ENCODE measurements around the gene WDR86. TPM values are rescaled to one million over a fixed set of nuclear protein-coding genes. Genes with fewer than 3 reads are reported as not detected.

Gene WDR86
- total RNA-seq, 6 experiments from 2014 or later: 0.31 to 0.74 (median 0.44) TPM; not detected in 1

DNA sequence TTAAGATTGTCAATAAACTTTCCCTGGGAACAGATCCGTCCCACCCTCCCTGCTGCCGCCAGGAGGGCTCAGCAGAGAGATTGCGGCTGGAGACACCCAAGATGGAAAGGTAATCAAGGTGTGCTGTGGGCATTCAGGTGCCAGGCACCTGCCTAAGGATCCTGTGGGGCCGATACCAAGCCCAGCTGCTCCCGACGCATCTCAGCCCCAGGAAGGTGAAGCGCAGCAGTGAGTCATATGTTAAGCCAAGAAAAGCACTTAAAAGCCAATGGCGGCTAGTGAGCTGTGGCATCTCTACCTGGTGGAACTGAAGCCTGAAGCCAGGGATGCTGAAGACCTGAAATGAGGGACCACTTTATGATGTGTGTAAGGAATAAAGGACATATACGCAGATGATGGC, 6.1 kb downstream of the WDR86 start:
- TF ChIP-seq, protein P1, sequence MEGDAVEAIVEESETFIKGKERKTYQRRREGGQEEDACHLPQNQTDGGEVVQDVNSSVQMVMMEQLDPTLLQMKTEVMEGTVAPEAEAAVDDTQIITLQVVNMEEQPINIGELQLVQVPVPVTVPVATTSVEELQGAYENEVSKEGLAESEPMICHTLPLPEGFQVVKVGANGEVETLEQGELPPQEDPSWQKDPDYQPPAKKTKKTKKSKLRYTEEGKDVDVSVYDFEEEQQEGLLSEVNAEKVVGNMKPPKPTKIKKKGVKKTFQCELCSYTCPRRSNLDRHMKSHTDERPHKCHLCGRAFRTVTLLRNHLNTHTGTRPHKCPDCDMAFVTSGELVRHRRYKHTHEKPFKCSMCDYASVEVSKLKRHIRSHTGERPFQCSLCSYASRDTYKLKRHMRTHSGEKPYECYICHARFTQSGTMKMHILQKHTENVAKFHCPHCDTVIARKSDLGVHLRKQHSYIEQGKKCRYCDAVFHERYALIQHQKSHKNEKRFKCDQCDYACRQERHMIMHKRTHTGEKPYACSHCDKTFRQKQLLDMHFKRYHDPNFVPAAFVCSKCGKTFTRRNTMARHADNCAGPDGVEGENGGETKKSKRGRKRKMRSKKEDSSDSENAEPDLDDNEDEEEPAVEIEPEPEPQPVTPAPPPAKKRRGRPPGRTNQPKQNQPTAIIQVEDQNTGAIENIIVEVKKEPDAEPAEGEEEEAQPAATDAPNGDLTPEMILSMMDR (IDR thresholded peaks at IDR 0.05): no peak
- H3K27ac ChIP-seq: no peak overlapping the region
- peak in 1 of 4 donors; percentile 5 for ATAC-seq
- 57% methylated on average over 7 of the region's 9 CpGs for WGBS (ENCODE audit: insufficient coverage, low coverage, low lambda C conversion rate, missing lambda C conversion rate)
- peak in 1 of 3 donors; percentile 21 for DNase-seq
- H3K36me3 ChIP-seq: no peaks in the 10 kb centered on the region
- peaks cover 0 to 13% (median 5%) of the 10 kb centered on the region in 4 donors for H3K4me1 ChIP-seq
- no peaks in the 10 kb centered on the region for H3K27me3 ChIP-seq
- H3K9me3 ChIP-seq: no peaks in the 10 kb centered on the region
- H3K4me3 ChIP-seq: no peak overlapping the region
- intact Hi-C loops (cut with DNase I): no loop called here

DNA sequence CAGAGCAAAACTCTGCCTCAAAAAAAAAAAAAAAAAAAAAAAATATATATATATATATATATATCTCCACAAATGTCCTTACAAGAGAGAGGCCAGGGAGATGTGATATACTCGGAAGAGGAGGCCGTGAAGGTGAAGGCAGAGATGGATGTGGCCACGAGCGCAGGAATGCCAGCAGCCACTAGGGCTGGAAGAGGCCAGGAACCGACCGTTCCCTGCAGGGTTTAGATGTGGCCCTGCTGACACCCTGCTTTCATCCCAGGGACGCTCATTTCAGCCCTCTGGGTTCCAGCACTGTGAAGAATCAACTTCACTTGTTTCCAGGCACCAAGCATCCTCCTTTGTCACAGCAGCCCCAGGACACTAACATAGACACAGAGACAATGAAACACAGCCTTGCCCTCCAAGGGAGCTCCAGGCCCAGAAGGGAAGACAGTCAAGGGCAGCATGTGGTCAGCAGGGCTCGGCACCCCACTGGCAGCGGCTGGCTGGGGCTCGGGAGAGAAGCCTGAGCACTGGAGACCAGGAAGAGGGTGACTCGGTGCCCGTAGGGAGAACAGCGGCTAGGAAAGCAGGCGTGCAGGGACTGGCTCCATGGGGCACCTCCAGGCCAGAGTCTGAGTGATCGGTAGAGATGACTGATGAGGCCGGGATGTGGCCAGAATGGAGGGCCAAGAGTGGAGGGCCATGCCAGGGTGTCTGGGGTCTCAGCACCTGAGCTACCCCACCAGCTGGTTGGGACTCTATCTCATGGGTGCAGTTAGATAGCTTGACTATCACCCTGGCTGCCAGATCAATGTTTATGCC, 7.6 kb downstream of the WDR86 start:
- WGBS (ENCODE audit: insufficient coverage, low coverage, low lambda C conversion rate, missing lambda C conversion rate): 98% methylated on average over 6 of the region's 16 CpGs

DNA sequence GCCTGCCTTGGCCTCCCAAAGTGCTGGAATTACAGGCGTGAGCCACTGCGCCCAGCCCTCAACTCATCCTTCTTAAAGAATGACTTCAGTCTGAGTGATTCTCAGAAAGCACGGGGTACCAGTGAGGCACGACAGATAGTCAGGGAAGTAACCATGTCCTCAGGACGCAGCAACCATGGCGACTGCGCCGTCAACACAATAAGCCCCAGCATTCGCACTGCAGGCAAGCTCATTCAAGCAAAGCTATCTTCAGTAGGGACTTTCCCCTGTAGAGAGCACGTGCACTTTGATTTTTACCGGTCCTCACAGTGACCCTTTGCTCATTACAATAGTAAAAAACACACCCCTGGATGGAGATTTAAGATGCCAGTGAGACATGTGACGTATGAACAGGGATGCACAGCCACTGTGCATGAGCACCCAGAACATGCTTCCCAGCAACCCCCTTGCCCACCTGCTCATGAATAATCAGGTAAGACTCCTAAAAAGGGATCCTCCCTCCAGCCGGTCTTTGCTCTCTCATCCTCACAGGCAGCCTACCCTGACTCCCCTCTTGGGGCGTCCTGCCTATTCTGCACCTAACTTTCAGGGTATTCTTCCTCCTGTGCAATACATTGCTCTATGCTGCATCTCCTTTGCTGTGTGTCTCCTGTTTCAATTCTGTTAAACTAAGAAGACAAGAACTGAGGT, 9.1 kb downstream of the WDR86 start:
- 63% methylated on average over 10 of the region's 14 CpGs for WGBS (ENCODE audit: insufficient coverage, low coverage, low lambda C conversion rate, missing lambda C conversion rate)

More for the DNA sequence above, 7.6 kb downstream of the WDR86 start:
- Histone ChIP-seq H3K27ac (no peak overlapping the region), H3K36me3 (no peaks in the 10 kb centered on the region), H3K9me3 (no peaks in the 10 kb centered on the region), H3K27me3 (no peaks in the 10 kb centered on the region), H3K4me3 (no peak overlapping the region), H3K4me1 (peaks cover 0 to 13% (median 5%) of the 10 kb centered on the region in 4 donors)
- no peak for ATAC-seq
- TF ChIP-seq POLR2A (IDR thresholded peaks at IDR 0.05): no peak
- TF ChIP-seq, protein P1 (IDR thresholded peaks at IDR 0.05): no peak
- intact Hi-C loops (cut with DNase I): no loop called here
- DNase-seq: peak in 2 of 3 donors; percentile 3 to 47

DNA sequence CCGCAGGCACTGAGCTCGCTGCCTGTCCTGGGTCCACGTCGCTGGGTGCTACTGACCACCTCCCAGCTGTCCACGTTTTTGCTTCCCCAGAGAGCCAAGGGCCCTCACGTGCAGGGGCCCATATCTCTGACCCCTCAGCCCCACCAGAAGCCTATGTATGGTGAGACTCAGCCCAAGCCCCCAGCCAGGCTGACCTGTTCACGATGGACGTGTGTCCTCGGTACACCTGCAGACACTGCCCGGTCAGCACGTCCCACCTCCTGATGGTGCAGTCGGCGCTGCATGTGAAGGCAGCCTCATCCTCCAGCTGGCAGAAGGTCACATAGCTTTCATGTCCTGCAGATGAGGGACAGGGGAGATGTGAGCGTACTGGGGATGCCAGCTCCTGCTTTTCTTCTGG, 9.9 kb downstream of the WDR86 start:
- DNase-seq (peak in 2 of 3 donors; percentile 14 to 46), ATAC-seq (no peak)
- Histone ChIP-seq H3K27ac (no peak overlapping the region), H3K9me3 (no peaks in the 10 kb centered on the region), H3K27me3 (no peaks in the 10 kb centered on the region), H3K4me1 (peaks cover 0 to 13% (median 5%) of the 10 kb centered on the region in 4 donors), H3K4me3 (no peak overlapping the region), H3K36me3 (no peaks in the 10 kb centered on the region)
- TF ChIP-seq, protein P1 (IDR thresholded peaks at IDR 0.05): no peak
- TF ChIP-seq POLR2A (IDR thresholded peaks at IDR 0.05): no peak
- intact Hi-C loops (cut with DNase I): no loop called here
- WGBS (ENCODE audit: insufficient coverage, low coverage, low lambda C conversion rate, missing lambda C conversion rate): 88% methylated on average over 1 of the region's 14 CpGs

More for the DNA sequence above, 9.1 kb downstream of the WDR86 start:
- DNase-seq (peak in 2 of 3 donors; percentile 12), ATAC-seq (no peak)
- TF ChIP-seq POLR2A (IDR thresholded peaks at IDR 0.05): no peak
- TF ChIP-seq, protein P1 (IDR thresholded peaks at IDR 0.05): no peak
- no peaks in the 10 kb centered on the region for H3K9me3 ChIP-seq
- peaks cover 0 to 13% (median 5%) of the 10 kb centered on the region in 4 donors for H3K4me1 ChIP-seq
- no peaks in the 10 kb centered on the region for H3K36me3 ChIP-seq
- no peak overlapping the region for H3K27ac ChIP-seq
- H3K4me3 ChIP-seq: no peak overlapping the region
- intact Hi-C loops (cut with DNase I): no loop called here
- H3K27me3 ChIP-seq: no peaks in the 10 kb centered on the region
